Ishikawa (cell line): Measurements from ENCODE around the gene SLC25A42.
A peak's percentile ranks its signal among the peaks of the same experiment; 100 is the strongest.

ENCODE experiments used
- CEBPB ChIP-seq: IDR thresholded peaks from 2 replicates; pipeline ENCODE4 v1.6.1; 2012
- CREB1 ChIP-seq: IDR thresholded peaks from 2 replicates; pipeline ENCODE4 v1.6.1; 2012; ENCODE audit warnings: low read depth
- EGR1 ChIP-seq: IDR thresholded peaks from 2 replicates; pipeline ENCODE4 v1.6.1; 2012
- EP300 ChIP-seq: IDR thresholded peaks from 2 replicates; pipeline ENCODE4 v1.6.1; 2012; ENCODE audit warnings: borderline replicate concordance
- FOXM1 ChIP-seq: IDR thresholded peaks from 2 replicates; pipeline ENCODE4 v1.6.1; 2012; ENCODE audit warnings: low read depth, borderline replicate concordance
- NFIC ChIP-seq: IDR thresholded peaks from 2 replicates; pipeline ENCODE4 v1.6.1; 2012
- RAD21 ChIP-seq: IDR thresholded peaks from 2 replicates; pipeline ENCODE4 v1.6.1; 2012; ENCODE audit warnings: low read depth
- TAF1 ChIP-seq: IDR thresholded peaks from 2 replicates; pipeline ENCODE4 v1.6.1; 2012; ENCODE audit warnings: low read depth, mild to moderate bottlenecking
- TCF12 ChIP-seq: IDR thresholded peaks from 2 replicates; pipeline ENCODE4 v1.6.1; 2012; ENCODE audit warnings: low read depth
- TEAD4 ChIP-seq: IDR thresholded peaks from 2 replicates; pipeline ENCODE4 v1.6.1; 2012
- YY1 ChIP-seq: IDR thresholded peaks from 2 replicates; pipeline ENCODE4 v1.6.1; 2012; ENCODE audit warnings: low read depth
- ZBTB7A ChIP-seq: IDR thresholded peaks from 2 replicates; pipeline ENCODE4 v1.6.1; 2012; ENCODE audit warnings: low read depth
- TF ChIP-seq, protein P1 (sequence below): IDR thresholded peaks from 2 replicates; pipeline ENCODE4 v1.6.1; 2012
- TF ChIP-seq, protein P2 (sequence below): IDR thresholded peaks from 2 replicates; pipeline ENCODE4 v1.6.1; 2012
- TF ChIP-seq, protein P3 (sequence below): IDR thresholded peaks from 2 replicates; pipeline ENCODE4 v1.6.1; 2012; ENCODE audit warnings: low read depth, mild to moderate bottlenecking

The SLC25A42 gene

DNA sequence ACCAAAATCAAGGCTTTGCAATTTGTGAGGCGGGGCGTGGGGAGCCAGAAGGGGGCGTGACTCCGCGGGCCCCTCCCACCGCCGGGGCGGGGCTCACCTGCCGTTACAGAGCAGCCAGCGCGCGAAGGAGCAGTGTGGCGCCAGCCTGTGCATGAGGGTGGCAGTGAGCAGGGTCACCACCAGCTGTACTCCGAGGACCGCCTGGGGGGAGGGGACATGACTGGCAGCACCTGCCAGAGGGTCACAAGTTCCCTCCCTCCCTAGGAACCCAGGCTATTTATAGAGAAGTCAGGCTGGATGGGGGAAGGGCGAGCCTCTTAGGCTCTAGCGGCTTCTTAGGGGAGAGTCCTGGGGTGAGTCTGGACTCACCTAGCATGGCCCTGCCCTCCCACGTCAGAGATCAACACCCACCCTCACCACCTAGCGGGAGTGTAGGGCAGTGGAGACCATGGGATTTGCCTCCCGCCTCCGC is 70.9 kb downstream of the SLC25A42 start:
- no peak for TF ChIP-seq CEBPB
- no peak for TF ChIP-seq CREB1
- TF ChIP-seq, protein P1, sequence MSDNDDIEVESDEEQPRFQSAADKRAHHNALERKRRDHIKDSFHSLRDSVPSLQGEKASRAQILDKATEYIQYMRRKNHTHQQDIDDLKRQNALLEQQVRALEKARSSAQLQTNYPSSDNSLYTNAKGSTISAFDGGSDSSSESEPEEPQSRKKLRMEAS = no peak
- TF ChIP-seq, protein P2, sequence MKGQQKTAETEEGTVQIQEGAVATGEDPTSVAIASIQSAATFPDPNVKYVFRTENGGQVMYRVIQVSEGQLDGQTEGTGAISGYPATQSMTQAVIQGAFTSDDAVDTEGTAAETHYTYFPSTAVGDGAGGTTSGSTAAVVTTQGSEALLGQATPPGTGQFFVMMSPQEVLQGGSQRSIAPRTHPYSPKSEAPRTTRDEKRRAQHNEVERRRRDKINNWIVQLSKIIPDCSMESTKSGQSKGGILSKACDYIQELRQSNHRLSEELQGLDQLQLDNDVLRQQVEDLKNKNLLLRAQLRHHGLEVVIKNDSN = no peak
- no peak for TF ChIP-seq YY1
- TF ChIP-seq EGR1 = no peak
- TF ChIP-seq, protein P3, sequence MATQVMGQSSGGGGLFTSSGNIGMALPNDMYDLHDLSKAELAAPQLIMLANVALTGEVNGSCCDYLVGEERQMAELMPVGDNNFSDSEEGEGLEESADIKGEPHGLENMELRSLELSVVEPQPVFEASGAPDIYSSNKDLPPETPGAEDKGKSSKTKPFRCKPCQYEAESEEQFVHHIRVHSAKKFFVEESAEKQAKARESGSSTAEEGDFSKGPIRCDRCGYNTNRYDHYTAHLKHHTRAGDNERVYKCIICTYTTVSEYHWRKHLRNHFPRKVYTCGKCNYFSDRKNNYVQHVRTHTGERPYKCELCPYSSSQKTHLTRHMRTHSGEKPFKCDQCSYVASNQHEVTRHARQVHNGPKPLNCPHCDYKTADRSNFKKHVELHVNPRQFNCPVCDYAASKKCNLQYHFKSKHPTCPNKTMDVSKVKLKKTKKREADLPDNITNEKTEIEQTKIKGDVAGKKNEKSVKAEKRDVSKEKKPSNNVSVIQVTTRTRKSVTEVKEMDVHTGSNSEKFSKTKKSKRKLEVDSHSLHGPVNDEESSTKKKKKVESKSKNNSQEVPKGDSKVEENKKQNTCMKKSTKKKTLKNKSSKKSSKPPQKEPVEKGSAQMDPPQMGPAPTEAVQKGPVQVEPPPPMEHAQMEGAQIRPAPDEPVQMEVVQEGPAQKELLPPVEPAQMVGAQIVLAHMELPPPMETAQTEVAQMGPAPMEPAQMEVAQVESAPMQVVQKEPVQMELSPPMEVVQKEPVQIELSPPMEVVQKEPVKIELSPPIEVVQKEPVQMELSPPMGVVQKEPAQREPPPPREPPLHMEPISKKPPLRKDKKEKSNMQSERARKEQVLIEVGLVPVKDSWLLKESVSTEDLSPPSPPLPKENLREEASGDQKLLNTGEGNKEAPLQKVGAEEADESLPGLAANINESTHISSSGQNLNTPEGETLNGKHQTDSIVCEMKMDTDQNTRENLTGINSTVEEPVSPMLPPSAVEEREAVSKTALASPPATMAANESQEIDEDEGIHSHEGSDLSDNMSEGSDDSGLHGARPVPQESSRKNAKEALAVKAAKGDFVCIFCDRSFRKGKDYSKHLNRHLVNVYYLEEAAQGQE = no peak

DNA sequence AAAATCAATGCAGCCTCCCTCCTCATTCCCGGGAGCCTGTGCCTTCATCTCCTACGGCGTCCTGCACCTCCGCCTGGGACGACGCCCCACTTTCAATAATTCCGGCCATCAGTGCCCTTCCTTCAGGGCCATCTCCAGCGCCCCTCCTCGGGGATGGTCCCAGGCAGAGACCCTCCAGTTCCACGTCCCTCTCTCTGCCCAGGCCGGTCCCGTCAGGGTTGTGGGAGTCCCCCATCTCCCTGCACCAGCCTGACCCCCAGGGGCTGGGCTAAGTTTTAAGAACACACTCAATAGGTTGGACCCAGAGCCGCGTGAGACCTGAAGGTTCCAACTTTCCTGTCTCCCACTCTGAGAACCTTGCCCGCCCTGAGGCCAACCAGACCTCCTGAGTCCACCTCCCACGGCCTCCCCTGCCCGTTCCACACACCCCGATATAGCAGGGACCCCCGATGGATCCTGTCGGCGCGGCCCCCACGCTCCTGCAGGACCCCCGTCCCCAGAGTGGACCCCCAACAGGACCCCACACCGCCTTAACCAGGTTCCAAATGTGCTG is 73.8 kb downstream of the SLC25A42 start:
- TF ChIP-seq TAF1 = no peak

DNA sequence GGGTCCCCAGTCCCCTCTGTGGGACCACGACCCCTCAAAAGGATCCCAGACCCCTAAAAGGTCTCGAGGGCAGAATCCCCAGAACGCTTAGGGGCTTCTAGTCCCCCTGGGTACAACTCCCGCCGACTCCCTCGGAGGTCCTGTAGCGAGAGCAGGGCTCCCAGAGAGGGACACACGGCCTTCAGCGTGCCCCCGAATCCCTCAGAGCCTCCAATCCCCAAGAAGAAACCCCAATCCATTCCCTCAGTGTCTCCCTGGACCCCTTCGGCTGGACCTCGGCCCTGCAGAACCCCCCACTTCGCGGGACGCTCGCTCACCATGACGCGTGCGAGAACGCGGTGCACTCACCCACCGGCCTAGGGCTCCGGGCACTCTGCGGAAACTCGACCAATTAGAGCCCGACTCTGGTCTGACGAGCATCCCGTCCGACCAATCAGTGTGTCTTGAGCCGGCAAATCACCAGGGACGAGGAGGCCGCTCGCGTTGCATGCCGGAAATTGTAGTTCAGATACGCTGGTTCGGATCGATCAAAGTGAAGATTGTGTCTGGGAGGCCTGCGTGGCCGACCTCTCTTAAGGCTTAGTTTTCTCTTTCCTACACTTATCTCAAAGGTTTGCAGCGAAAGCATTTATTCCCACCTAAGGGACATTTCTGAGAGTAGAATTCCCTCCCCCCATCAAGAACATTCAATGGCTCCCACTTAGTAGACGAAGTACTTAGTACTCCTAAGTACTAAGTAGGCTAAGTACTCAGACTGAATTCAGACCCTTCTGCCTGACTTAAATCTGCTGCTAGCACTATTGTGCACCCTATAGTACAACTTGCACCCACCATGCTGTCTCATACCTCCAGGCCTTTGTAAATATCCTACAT is 74.6 kb downstream of the SLC25A42 start, which contains the start of gene TMEM161A:
TMEM161A (minus strand) TSS at position 370 of the 873 bp plus-strand sequence; CDS start at position 320, 50 bp downstream.
- TF ChIP-seq TAF1 (peak; percentile 61), CREB1 (peak; percentile 45; the same call in 1 of the 2 replicates), YY1 (peak; percentile 47; the same call in 1 of the 2 replicates), NFIC (no peak), ZBTB7A (peak; percentile 80)
- TF ChIP-seq, protein P1 = peak; percentile 97
- TF ChIP-seq, protein P3 = no peak

DNA sequence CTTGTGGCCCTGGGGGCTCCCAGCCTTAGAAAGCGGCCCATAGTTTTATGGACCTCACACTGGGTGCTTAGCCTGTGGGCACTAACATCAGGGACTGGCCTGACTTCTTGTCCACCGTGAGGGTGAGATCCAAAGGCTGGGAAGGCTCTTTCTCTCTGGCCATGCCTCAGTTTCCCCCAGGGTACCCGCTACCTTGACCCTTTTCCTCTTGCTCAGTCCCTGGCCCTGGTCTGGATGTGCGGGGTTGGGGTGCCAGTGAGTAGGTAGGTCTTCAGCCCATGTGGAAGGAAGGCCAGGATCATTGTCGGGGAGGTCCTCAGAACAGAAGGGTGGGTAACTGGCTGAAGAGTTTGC is 76.1 kb downstream of the SLC25A42 start:
- TF ChIP-seq TEAD4 (no peak), CREB1 (no peak), CEBPB (no peak), FOXM1 (no peak), TAF1 (no peak), EGR1 (no peak), ZBTB7A (no peak), RAD21 (no peak), TCF12 (no peak), YY1 (no peak), EP300 (no peak), NFIC (no peak)
- TF ChIP-seq, protein P2 = no peak
- TF ChIP-seq, protein P1 = no peak
- TF ChIP-seq, protein P3 = no peak
